Fibroblast of lung (primary cell): Measurements from ENCODE around the gene PBXIP1.

Experiments used
- EZH2 ChIP-seq: IDR thresholded peaks from 2 replicates; pipeline ENCODE4 v1.5.1; 2012; ENCODE audit warnings: low read length, control low read depth, mild to moderate bottlenecking; ENCODE audit errors: missing control alignments
- TF ChIP-seq, protein P1 (sequence below), 2 donors: IDR thresholded peaks in 1 of 2; conservative IDR thresholded peaks in 1 of 2; 1 replicate in 1 of 2; 2 replicates in 1 of 2; pipeline ENCODE4 v1.5.1; 2011 to 2012; ENCODE audit warnings: low read length in 2 of 2, control low read depth in 1 of 2, inconsistent platforms in 1 of 2, low read depth in 1 of 2, mild to moderate bottlenecking in 1 of 2

- TF ChIP-seq, protein P1, sequence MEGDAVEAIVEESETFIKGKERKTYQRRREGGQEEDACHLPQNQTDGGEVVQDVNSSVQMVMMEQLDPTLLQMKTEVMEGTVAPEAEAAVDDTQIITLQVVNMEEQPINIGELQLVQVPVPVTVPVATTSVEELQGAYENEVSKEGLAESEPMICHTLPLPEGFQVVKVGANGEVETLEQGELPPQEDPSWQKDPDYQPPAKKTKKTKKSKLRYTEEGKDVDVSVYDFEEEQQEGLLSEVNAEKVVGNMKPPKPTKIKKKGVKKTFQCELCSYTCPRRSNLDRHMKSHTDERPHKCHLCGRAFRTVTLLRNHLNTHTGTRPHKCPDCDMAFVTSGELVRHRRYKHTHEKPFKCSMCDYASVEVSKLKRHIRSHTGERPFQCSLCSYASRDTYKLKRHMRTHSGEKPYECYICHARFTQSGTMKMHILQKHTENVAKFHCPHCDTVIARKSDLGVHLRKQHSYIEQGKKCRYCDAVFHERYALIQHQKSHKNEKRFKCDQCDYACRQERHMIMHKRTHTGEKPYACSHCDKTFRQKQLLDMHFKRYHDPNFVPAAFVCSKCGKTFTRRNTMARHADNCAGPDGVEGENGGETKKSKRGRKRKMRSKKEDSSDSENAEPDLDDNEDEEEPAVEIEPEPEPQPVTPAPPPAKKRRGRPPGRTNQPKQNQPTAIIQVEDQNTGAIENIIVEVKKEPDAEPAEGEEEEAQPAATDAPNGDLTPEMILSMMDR (conservative IDR thresholded peaks at IDR 0.05 in 1 of 2, IDR thresholded peaks at IDR 0.05 in 1 of 2; ENCODE audit: low read depth in 1 of 2, low read length in 2 of 2): no peak
- TF ChIP-seq EZH2: no peak
These were observed 30.3 kb downstream of the PBXIP1 start for GRCh38 chr1:154925335-154926170.
